PC-3 (cell line): ENCODE results near the gene TACO1. TPM values are rescaled to one million over a fixed set of nuclear protein-coding genes. Genes with fewer than 3 reads are reported as not detected.

ENCODE experiments used
- ATAC-seq: fragments of 200-7000 bp; cut with Tn5 transposase; 2 replicates; pipeline ENCODE4 v1.9.1; 2020; ENCODE audit warnings: mild to moderate bottlenecking, moderate library complexity
- BruUV-seq: library from RNA; stranded (reverse); fragments of 400-500 nt; replicated peaks from 2 replicates; lab custom pipeline; 2021; lab: Mats Ljungman, UMichigan
- CTCF ChIA-PET: fragments of 300-600 bp; sonication (Branson Sonifier 250); formaldehyde crosslinking; loops from one replicate; lab custom pipeline; 2022; ENCODE audit warnings: antibody characterized with exemption; lab: Charles Lee
- POLR2A ChIA-PET: fragments of 300-600 bp; sonication (Branson Sonifier 250); formaldehyde crosslinking; loops from one replicate; lab custom pipeline; 2022; ENCODE audit warnings: antibody characterized with exemption; ENCODE audit not compliant: unreplicated experiment; lab: Charles Lee
- DNase-seq: peaks from one replicate; pipeline ENCODE4 v3.0.0-alpha.2; 2015
- H2AFZ ChIP-seq: fragments of 300-600 bp; sonication (generic); 2 replicates; pipeline ENCODE4 v1.6.0; 2016; ENCODE audit warnings: antibody characterized with exemption, low read length
- H3F3A ChIP-seq: fragments of 300-600 bp; sonication (generic); one replicate; pipeline ENCODE4 v1.6.0; 2017; ENCODE audit warnings: antibody characterized with exemption, low read length, control low read depth, mild to moderate bottlenecking; ENCODE audit not compliant: unreplicated experiment
- H3K27ac ChIP-seq: fragments of 300-600 bp; sonication (generic); 2 replicates; pipeline ENCODE4 v1.5.1; 2016; ENCODE audit warnings: mild to moderate bottlenecking, low read length
- H3K27me3 ChIP-seq: fragments of 300-600 bp; sonication (generic); 2 replicates; pipeline ENCODE4 v1.6.1; 2016; ENCODE audit warnings: low read length, mixed read lengths
- H3K36me3 ChIP-seq: fragments of 300-600 bp; sonication (generic); 2 replicates; pipeline ENCODE4 v1.6.1; 2016; ENCODE audit warnings: low read depth, mixed run types, low read length, mixed read lengths
- H3K4me1 ChIP-seq: fragments of 300-600 bp; sonication (generic); 2 replicates; pipeline ENCODE4 v1.5.1; 2016; ENCODE audit warnings: low read length; ENCODE audit not compliant: insufficient read depth
- H3K4me2 ChIP-seq: fragments of 300-600 bp; sonication (generic); 2 replicates; pipeline ENCODE4 v1.6.0; 2016; ENCODE audit warnings: low read length
- H3K4me3 ChIP-seq: fragments of 300-600 bp; sonication (generic); 2 replicates; pipeline ENCODE4 v1.5.1; 2016; ENCODE audit warnings: mild to moderate bottlenecking, low read length, mixed read lengths
- H3K79me2 ChIP-seq: fragments of 300-600 bp; sonication (generic); 2 replicates; pipeline ENCODE4 v1.6.1; 2017; ENCODE audit warnings: low read length, mixed read lengths
- H3K9ac ChIP-seq: fragments of 300-600 bp; sonication (generic); 2 replicates; pipeline ENCODE4 v1.6.0; 2016; ENCODE audit warnings: mild to moderate bottlenecking, low read length
- H3K9me2 ChIP-seq: fragments of 300-600 bp; sonication (generic); replicated peaks from 2 replicates; pipeline ENCODE4 v1.6.1; 2016; ENCODE audit warnings: mixed run types, low read length, mixed read lengths
- H3K9me3 ChIP-seq: fragments of 300-600 bp; sonication (generic); 2 replicates; pipeline ENCODE4 v1.6.1; 2016; ENCODE audit warnings: low read length, mixed read lengths
- H4K20me1 ChIP-seq: fragments of 300-600 bp; sonication (generic); 2 replicates; pipeline ENCODE4 v1.6.1; 2016; ENCODE audit warnings: low read length, mixed read lengths
- EZH2 ChIP-seq: fragments of 300-600 bp; sonication (generic); IDR thresholded peaks from one replicate; pipeline ENCODE4 v1.6.1; 2017; ENCODE audit warnings: antibody characterized with exemption, mild to moderate bottlenecking, low read length; ENCODE audit not compliant: unreplicated experiment
- EZH2phosphoT487 ChIP-seq: fragments of 300-600 bp; sonication (generic); IDR thresholded peaks from 2 replicates; pipeline ENCODE4 v1.6.1; 2018; ENCODE audit warnings: mild to moderate bottlenecking, antibody characterized with exemption, low read length, borderline replicate concordance
- intact Hi-C: fragments of 100-400 bp; cut with micrococcal nuclease; formaldehyde crosslinking; loops from 2 replicates; pipeline ENCODE4 v1.9.0; 2023
- total RNA-seq: library from RNA; depleted of rRNA; stranded (reverse); fragments of >200 nt; gene quantifications from 2 replicates; pipeline ENCODE4 v1.2.3, GENCODE V29; 2014
- TF ChIP-seq, protein P1 (sequence below): fragments of 300-600 bp; sonication (generic); conservative IDR thresholded peaks from 2 replicates; pipeline ENCODE4 v1.5.1; 2017; ENCODE audit warnings: antibody characterized with exemption, low read depth, mild to moderate bottlenecking, low read length

Gene TACO1
- total RNA-seq, 1 experiment from 2014 or later: 47.9 TPM

DNA sequence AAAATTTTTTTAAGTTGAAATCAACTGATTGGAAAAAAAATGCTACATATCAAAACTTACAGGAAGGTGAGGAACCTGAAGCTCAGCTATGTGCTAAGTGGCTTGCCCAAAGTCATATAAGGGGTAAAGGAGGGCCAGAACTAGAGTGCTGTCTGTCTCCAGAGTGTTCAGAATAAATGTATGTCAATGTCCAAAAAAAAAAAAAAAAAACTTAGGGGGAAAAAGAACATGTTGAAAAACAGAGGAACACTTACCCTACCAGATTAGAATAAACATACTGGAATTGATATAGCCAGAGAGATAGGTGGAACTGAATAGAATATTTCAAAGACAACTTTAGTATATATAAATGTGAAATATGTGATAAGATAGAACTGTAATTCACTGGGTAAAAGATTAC lies 38.9 kb upstream of the TACO1 start:
- Histone ChIP-seq H3K79me2 (peaks cover 89% of the 10 kb centered on the region), H4K20me1 (peaks cover 19% of the 10 kb centered on the region; the same call in 1 of the 2 replicates), H3K36me3 (no peaks in the 10 kb centered on the region), H2AFZ (no peak overlapping the region), H3K9me2 (no peaks in the 10 kb centered on the region), H3F3A (no peaks in the 10 kb centered on the region), H3K9ac (no peak overlapping the region), H3K4me2 (no peak overlapping the region), H3K4me1 (no peaks in the 10 kb centered on the region), H3K27ac (no peak overlapping the region), H3K4me3 (no peak overlapping the region), H3K9me3 (no peaks in the 10 kb centered on the region), H3K27me3 (no peaks in the 10 kb centered on the region)
- CTCF ChIA-PET: no interaction called here
- no peak for TF ChIP-seq EZH2phosphoT487
- TF ChIP-seq EZH2: no peak
- TF ChIP-seq, protein P1, sequence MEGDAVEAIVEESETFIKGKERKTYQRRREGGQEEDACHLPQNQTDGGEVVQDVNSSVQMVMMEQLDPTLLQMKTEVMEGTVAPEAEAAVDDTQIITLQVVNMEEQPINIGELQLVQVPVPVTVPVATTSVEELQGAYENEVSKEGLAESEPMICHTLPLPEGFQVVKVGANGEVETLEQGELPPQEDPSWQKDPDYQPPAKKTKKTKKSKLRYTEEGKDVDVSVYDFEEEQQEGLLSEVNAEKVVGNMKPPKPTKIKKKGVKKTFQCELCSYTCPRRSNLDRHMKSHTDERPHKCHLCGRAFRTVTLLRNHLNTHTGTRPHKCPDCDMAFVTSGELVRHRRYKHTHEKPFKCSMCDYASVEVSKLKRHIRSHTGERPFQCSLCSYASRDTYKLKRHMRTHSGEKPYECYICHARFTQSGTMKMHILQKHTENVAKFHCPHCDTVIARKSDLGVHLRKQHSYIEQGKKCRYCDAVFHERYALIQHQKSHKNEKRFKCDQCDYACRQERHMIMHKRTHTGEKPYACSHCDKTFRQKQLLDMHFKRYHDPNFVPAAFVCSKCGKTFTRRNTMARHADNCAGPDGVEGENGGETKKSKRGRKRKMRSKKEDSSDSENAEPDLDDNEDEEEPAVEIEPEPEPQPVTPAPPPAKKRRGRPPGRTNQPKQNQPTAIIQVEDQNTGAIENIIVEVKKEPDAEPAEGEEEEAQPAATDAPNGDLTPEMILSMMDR: no peak
- ATAC-seq (no peak), DNase-seq (no peak)
- intact Hi-C loops: no loop called here
- no TSS peak for BruUV-seq
- POLR2A ChIA-PET: no interaction called here

DNA sequence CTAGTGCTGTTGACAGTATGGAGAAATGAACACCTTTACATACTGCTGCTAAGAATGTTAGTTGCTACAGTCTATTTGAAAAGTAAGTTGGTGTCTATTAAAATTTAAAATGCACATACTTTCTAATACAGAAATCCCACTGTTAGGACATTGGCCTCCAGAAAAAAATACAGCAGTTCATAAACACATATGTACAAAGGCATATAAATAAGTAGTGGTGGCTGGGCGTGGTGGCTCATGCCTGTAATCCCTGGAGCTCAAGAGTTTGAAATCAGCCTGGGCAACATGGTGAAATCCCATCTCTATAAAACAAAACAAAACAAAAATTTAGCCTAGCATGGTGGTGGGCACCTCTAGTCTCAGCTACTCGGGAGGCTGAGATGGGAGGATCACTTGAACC lies 37.4 kb upstream of the TACO1 start:
- ChIA-PET CTCF (no interaction called here), POLR2A (no interaction called here)
- no TSS peak for BruUV-seq
- no peaks in the 10 kb centered on the region for H3K4me1 ChIP-seq
- no peak for DNase-seq
- H3K4me2 ChIP-seq: no peak overlapping the region
- H3K9me2 ChIP-seq: no peaks in the 10 kb centered on the region
- no peaks in the 10 kb centered on the region for H3K9me3 ChIP-seq
- peaks cover 14% of the 10 kb centered on the region; the same call in 1 of the 2 replicates for H4K20me1 ChIP-seq
- H3K27me3 ChIP-seq: no peaks in the 10 kb centered on the region
- H3K4me3 ChIP-seq: no peak overlapping the region
- no peak for ATAC-seq
- no peak overlapping the region for H3K9ac ChIP-seq
- no peak overlapping the region for H2AFZ ChIP-seq
- H3K79me2 ChIP-seq: peaks cover 89% of the 10 kb centered on the region
- intact Hi-C loops: no loop called here
- TF ChIP-seq EZH2phosphoT487 (no peak), EZH2 (no peak)
- TF ChIP-seq, protein P1: no peak
- no peaks in the 10 kb centered on the region for H3K36me3 ChIP-seq
- H3F3A ChIP-seq: no peaks in the 10 kb centered on the region
- H3K27ac ChIP-seq: no peak overlapping the region

DNA sequence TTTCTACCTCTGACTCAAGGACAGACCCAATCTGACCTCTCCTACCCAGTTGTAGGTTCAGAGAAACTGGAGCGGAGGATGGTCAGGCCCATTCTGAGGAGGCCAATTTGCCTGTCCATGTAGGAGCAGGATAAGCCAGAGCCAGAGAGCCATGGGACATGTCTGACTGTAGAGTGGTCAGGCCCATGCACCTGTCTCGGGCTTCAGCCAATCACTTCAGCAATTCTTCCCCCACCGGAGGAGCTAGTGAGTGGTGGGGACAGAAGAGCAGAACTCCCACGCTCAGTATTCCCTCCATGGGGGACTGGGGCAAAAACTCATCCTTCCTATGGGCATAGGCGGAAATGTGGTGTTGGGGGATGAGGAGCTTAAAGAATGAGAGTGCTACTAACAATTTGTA lies 36.1 kb upstream of the TACO1 start:
- ATAC-seq: no peak
- CTCF ChIA-PET: no interaction called here

More for the DNA sequence above, 36.1 kb upstream of the TACO1 start:
- H3K4me1 ChIP-seq: no peaks in the 10 kb centered on the region
- H3K4me3 ChIP-seq: no peak overlapping the region
- no peaks in the 10 kb centered on the region for H3K9me3 ChIP-seq
- H3K9me2 ChIP-seq: no peaks in the 10 kb centered on the region
- peaks cover 18% of the 10 kb centered on the region; the same call in 1 of the 2 replicates for H4K20me1 ChIP-seq
- intact Hi-C loops: no loop called here
- no peaks in the 10 kb centered on the region for H3K27me3 ChIP-seq
- POLR2A ChIA-PET: no interaction called here
- TF ChIP-seq, protein P1: no peak
- TF ChIP-seq EZH2phosphoT487 (no peak), EZH2 (no peak)
- peaks cover 91% of the 10 kb centered on the region for H3K79me2 ChIP-seq
- no peaks in the 10 kb centered on the region for H3K36me3 ChIP-seq
- BruUV-seq: no TSS peak
- no peak overlapping the region for H3K4me2 ChIP-seq
- no peaks in the 10 kb centered on the region for H3F3A ChIP-seq
- DNase-seq: no peak
- no peak overlapping the region for H2AFZ ChIP-seq
- no peak overlapping the region for H3K27ac ChIP-seq
- H3K9ac ChIP-seq: no peak overlapping the region
